NCI-H2171 (cell line): Measurements from ENCODE around the gene SETD3.
"Not testable (repeated sequence)": the region's sequence is repeated elsewhere in the genome, so short reads cannot be mapped to it uniquely, and the experiment has no call there.

Source experiments
- DNase-seq: peaks from one replicate; lab custom pipeline; 2025; lab: John Stamatoyannopoulos, UW

The SETD3 gene

GRCh38 chr14:99360774-99361595 lies 119.7 kb downstream of the SETD3 start:
- no peak for DNase-seq

GRCh38 chr14:99359906-99360305 lies 120.8 kb downstream of the SETD3 start:
- DNase-seq = no peak

GRCh38 chr14:99357916-99358390 lies 122.7 kb downstream of the SETD3 start:
- DNase-seq = no peak

- no peak for DNase-seq
Observed at GRCh38 chr14:99357151-99357915, 123.3 kb downstream of the SETD3 start.

- no peak for DNase-seq
Observed at GRCh38 chr14:99356031-99356608, 124.5 kb downstream of the SETD3 start.

GRCh38 chr14:99354166-99354875 lies 126.3 kb downstream of the SETD3 start:
- DNase-seq = no peak

GRCh38 chr14:99352688-99353280 lies 127.9 kb downstream of the SETD3 start:
- DNase-seq = no peak

- DNase-seq = no peak
Observed at GRCh38 chr14:99351166-99352007, 129.3 kb downstream of the SETD3 start.

GRCh38 chr14:99350751-99351150 lies 129.9 kb downstream of the SETD3 start:
- DNase-seq = no peak

- no peak for DNase-seq
Observed at GRCh38 chr14:99349721-99350495, 130.8 kb downstream of the SETD3 start.

GRCh38 chr14:99348816-99349614 lies 131.6 kb downstream of the SETD3 start:
- DNase-seq = peak; percentile 79

GRCh38 chr14:99348231-99348630 lies 132.4 kb downstream of the SETD3 start:
- not testable (repeated sequence) for DNase-seq
